IPS-15b (cell line): ENCODE results near the gene SCN8A.

Experiments
- H3K27me3 ChIP-seq: one replicate; pipeline ENCODE4 v1.6.1; 2013; ENCODE audit warnings: low read length; ENCODE audit not compliant: control insufficient read depth, insufficient read depth
- H3K36me3 ChIP-seq: one replicate; pipeline ENCODE4 v1.6.1; 2013; ENCODE audit warnings: low read length; ENCODE audit not compliant: control insufficient read depth, insufficient read depth
- H3K4me1 ChIP-seq: one replicate; pipeline ENCODE4 v1.6.1; 2013; ENCODE audit warnings: mild to moderate bottlenecking, low read length; ENCODE audit not compliant: control insufficient read depth, insufficient read depth
- H3K4me3 ChIP-seq: one replicate; pipeline ENCODE4 v1.5.1; 2013; ENCODE audit warnings: low read depth, low read length
- H3K9ac ChIP-seq: one replicate; pipeline ENCODE4 v1.6.1; 2013; ENCODE audit warnings: low read depth, mild to moderate bottlenecking, low read length
- H3K9me3 ChIP-seq: one replicate; pipeline ENCODE4 v1.6.1; 2013; ENCODE audit warnings: mild to moderate bottlenecking, low read length; ENCODE audit not compliant: control insufficient read depth, insufficient read depth

Gene SCN8A

GRCh38 chr12:51626115-51626514, 35.1 kb downstream of the SCN8A start:
- Histone ChIP-seq H3K9me3 (no peaks in the 10 kb centered on the region), H3K36me3 (no peaks in the 10 kb centered on the region), H3K4me1 (peaks cover 12% of the 10 kb centered on the region), H3K9ac (no peak overlapping the region), H3K4me3 (no peak overlapping the region), H3K27me3 (no peaks in the 10 kb centered on the region)

- Histone ChIP-seq H3K4me1 (peaks cover 16% of the 10 kb centered on the region), H3K36me3 (no peaks in the 10 kb centered on the region), H3K9ac (no peak overlapping the region), H3K9me3 (no peaks in the 10 kb centered on the region), H3K4me3 (no peak overlapping the region), H3K27me3 (no peaks in the 10 kb centered on the region)
Observed at GRCh38 chr12:51626629-51627028, 35.6 kb downstream of the SCN8A start.

- Histone ChIP-seq H3K27me3 (no peaks in the 10 kb centered on the region), H3K36me3 (no peaks in the 10 kb centered on the region), H3K9me3 (no peaks in the 10 kb centered on the region), H3K4me1 (peaks cover 13% of the 10 kb centered on the region), H3K9ac (no peak overlapping the region), H3K4me3 (no peak overlapping the region)
Observed at GRCh38 chr12:51630256-51630880, 39.3 kb downstream of the SCN8A start.

GRCh38 chr12:51630986-51631385, 40.0 kb downstream of the SCN8A start:
- no peaks in the 10 kb centered on the region for H3K27me3 ChIP-seq
- no peaks in the 10 kb centered on the region for H3K36me3 ChIP-seq
- H3K9ac ChIP-seq, result no peak overlapping the region
- no peaks in the 10 kb centered on the region for H3K9me3 ChIP-seq
- H3K4me1 ChIP-seq, result peaks cover 13% of the 10 kb centered on the region
- no peak overlapping the region for H3K4me3 ChIP-seq

GRCh38 chr12:51631591-51631990, 40.6 kb downstream of the SCN8A start:
- H3K9me3 ChIP-seq, result no peaks in the 10 kb centered on the region
- peaks cover 13% of the 10 kb centered on the region for H3K4me1 ChIP-seq
- no peak overlapping the region for H3K4me3 ChIP-seq
- no peak overlapping the region for H3K9ac ChIP-seq
- H3K27me3 ChIP-seq, result no peaks in the 10 kb centered on the region
- no peaks in the 10 kb centered on the region for H3K36me3 ChIP-seq

- H3K4me1 ChIP-seq, result peaks cover 13% of the 10 kb centered on the region
- H3K36me3 ChIP-seq, result peaks cover under 1% of the 10 kb centered on the region
- no peak overlapping the region for H3K4me3 ChIP-seq
- no peak overlapping the region for H3K9ac ChIP-seq
- H3K27me3 ChIP-seq, result no peaks in the 10 kb centered on the region
- no peaks in the 10 kb centered on the region for H3K9me3 ChIP-seq
Observed at GRCh38 chr12:51632623-51633022, 41.6 kb downstream of the SCN8A start.

- peaks cover 5% of the 10 kb centered on the region for H3K36me3 ChIP-seq
- no peak overlapping the region for H3K4me3 ChIP-seq
- H3K27me3 ChIP-seq, result no peaks in the 10 kb centered on the region
- H3K4me1 ChIP-seq, result peaks cover 12% of the 10 kb centered on the region
- no peaks in the 10 kb centered on the region for H3K9me3 ChIP-seq
- no peak overlapping the region for H3K9ac ChIP-seq
Observed at GRCh38 chr12:51635346-51635745, 44.3 kb downstream of the SCN8A start.

GRCh38 chr12:51636581-51636980, 45.5 kb downstream of the SCN8A start:
- Histone ChIP-seq H3K4me3 (no peak overlapping the region), H3K9me3 (no peaks in the 10 kb centered on the region), H3K9ac (no peak overlapping the region), H3K36me3 (peaks cover 5% of the 10 kb centered on the region), H3K4me1 (peaks cover 2% of the 10 kb centered on the region), H3K27me3 (no peaks in the 10 kb centered on the region)

GRCh38 chr12:51636986-51637385, 46.0 kb downstream of the SCN8A start:
- no peaks in the 10 kb centered on the region for H3K4me1 ChIP-seq

GRCh38 chr12:51639361-51639760, 48.3 kb downstream of the SCN8A start:
- Histone ChIP-seq H3K36me3 (peaks cover 5% of the 10 kb centered on the region), H3K9ac (no peak overlapping the region), H3K4me1 (no peaks in the 10 kb centered on the region), H3K4me3 (no peak overlapping the region), H3K27me3 (no peaks in the 10 kb centered on the region), H3K9me3 (no peaks in the 10 kb centered on the region)

More at GRCh38 chr12:51636986-51637385, 46.0 kb downstream of the SCN8A start:
- Histone ChIP-seq H3K4me3 (no peak overlapping the region), H3K9me3 (no peaks in the 10 kb centered on the region), H3K27me3 (no peaks in the 10 kb centered on the region), H3K36me3 (peaks cover 5% of the 10 kb centered on the region), H3K9ac (no peak overlapping the region)

- Histone ChIP-seq H3K4me3 (no peak overlapping the region), H3K27me3 (no peaks in the 10 kb centered on the region), H3K36me3 (peaks cover 5% of the 10 kb centered on the region), H3K4me1 (no peaks in the 10 kb centered on the region), H3K9me3 (no peaks in the 10 kb centered on the region), H3K9ac (no peak overlapping the region)
Observed at GRCh38 chr12:51642286-51642685, 51.3 kb downstream of the SCN8A start.

- no peak overlapping the region for H3K4me3 ChIP-seq
- H3K9me3 ChIP-seq, result no peaks in the 10 kb centered on the region
- H3K4me1 ChIP-seq, result no peaks in the 10 kb centered on the region
- H3K36me3 ChIP-seq, result peaks cover under 1% of the 10 kb centered on the region
- H3K9ac ChIP-seq, result no peak overlapping the region
- H3K27me3 ChIP-seq, result no peaks in the 10 kb centered on the region
Observed at GRCh38 chr12:51643951-51644350, 52.9 kb downstream of the SCN8A start.
